Right hindlimb (tissue), 1 donor: ENCODE results near the gene DEPDC4.
"Not testable (repeated sequence)": the region's sequence is repeated elsewhere in the genome, so short reads cannot be mapped to it uniquely, and the experiment has no call there.

Experiments used
- DNase-seq: peaks from one replicate; pipeline ENCODE4 v3.0.0-alpha.2; 2018

Gene DEPDC4

GRCh38 chr12:100263131-100263530, 3.7 kb downstream of the DEPDC4 start:
- no peak for DNase-seq

GRCh38 chr12:100258127-100258526, 8.8 kb downstream of the DEPDC4 start:
- DNase-seq, result no peak

GRCh38 chr12:100254876-100255275, 12.0 kb downstream of the DEPDC4 start:
- DNase-seq, result no peak

- DNase-seq, result no peak
These were observed 13.4 kb downstream of the DEPDC4 start for GRCh38 chr12:100253437-100253836.

- no peak for DNase-seq
These were observed 15.0 kb downstream of the DEPDC4 start for GRCh38 chr12:100251917-100252316.

- DNase-seq, result no peak
These were observed 16.9 kb downstream of the DEPDC4 start for GRCh38 chr12:100249941-100250340.

- DNase-seq, result no peak
These were observed 18.0 kb downstream of the DEPDC4 start for GRCh38 chr12:100248886-100249285.

GRCh38 chr12:100247765-100248164, 19.1 kb downstream of the DEPDC4 start:
- DNase-seq, result no peak

GRCh38 chr12:100243137-100243536, 23.7 kb downstream of the DEPDC4 start:
- no peak for DNase-seq

- no peak for DNase-seq
These were observed 27.3 kb downstream of the DEPDC4 start for GRCh38 chr12:100239589-100239988.

GRCh38 chr12:100238801-100239200, 28.1 kb downstream of the DEPDC4 start:
- no peak for DNase-seq

GRCh38 chr12:100234591-100235304, 32.1 kb downstream of the DEPDC4 start:
- DNase-seq, result no peak

- DNase-seq, result no peak
These were observed 32.7 kb downstream of the DEPDC4 start for GRCh38 chr12:100234166-100234565.

- DNase-seq, result not testable (repeated sequence)
These were observed 35.0 kb downstream of the DEPDC4 start for GRCh38 chr12:100231873-100232272.

GRCh38 chr12:100229876-100230275, 37.0 kb downstream of the DEPDC4 start:
- DNase-seq, result no peak

- DNase-seq, result no peak
These were observed 37.7 kb downstream of the DEPDC4 start for GRCh38 chr12:100229036-100229635.

GRCh38 chr12:100225491-100225890, 41.4 kb downstream of the DEPDC4 start:
- no peak for DNase-seq

- not testable (repeated sequence) for DNase-seq
These were observed 44.7 kb downstream of the DEPDC4 start for GRCh38 chr12:100222173-100222572.

GRCh38 chr12:100221523-100221922, 45.4 kb downstream of the DEPDC4 start:
- no peak for DNase-seq

GRCh38 chr12:100219328-100220109, 47.4 kb downstream of the DEPDC4 start:
- no peak for DNase-seq

GRCh38 chr12:100216337-100216736, 50.5 kb downstream of the DEPDC4 start:
- no peak for DNase-seq

- DNase-seq, result no peak
These were observed 51.7 kb downstream of the DEPDC4 start for GRCh38 chr12:100215209-100215608.

GRCh38 chr12:100214518-100214917, 52.4 kb downstream of the DEPDC4 start:
- DNase-seq, result no peak
